WI38 (cell line): Measurements from ENCODE around the gene SEL1L3.

Experiments
- H3K4me3 ChIP-seq: 2 replicates; pipeline ENCODE4 v1.5.1; 2011; ENCODE audit warnings: low read depth, mild to moderate bottlenecking, control low read depth, low read length
- CTCF ChIP-seq: IDR thresholded peaks from 2 replicates; pipeline ENCODE4 v1.5.1; 2012; ENCODE audit warnings: low read depth, mild to moderate bottlenecking, control low read depth, low read length

Gene SEL1L3

GRCh38 chr4:25816591-25817058, 46.2 kb downstream of the SEL1L3 start:
- H3K4me3 ChIP-seq = no peak overlapping the region
- no peak for TF ChIP-seq CTCF

GRCh38 chr4:25815586-25815985, 47.2 kb downstream of the SEL1L3 start:
- no peak for TF ChIP-seq CTCF
- H3K4me3 ChIP-seq = no peak overlapping the region

GRCh38 chr4:25814301-25815136, 48.3 kb downstream of the SEL1L3 start:
- H3K4me3 ChIP-seq = no peak overlapping the region
- TF ChIP-seq CTCF = no peak

GRCh38 chr4:25813448-25814106, 49.2 kb downstream of the SEL1L3 start:
- no peak overlapping the region for H3K4me3 ChIP-seq
- TF ChIP-seq CTCF = no peak

- no peak for TF ChIP-seq CTCF
- no peak overlapping the region for H3K4me3 ChIP-seq
These were observed 50.9 kb downstream of the SEL1L3 start for GRCh38 chr4:25811841-25812240.

GRCh38 chr4:25811374-25811690, 51.5 kb downstream of the SEL1L3 start:
- no peak overlapping the region for H3K4me3 ChIP-seq
- no peak for TF ChIP-seq CTCF
